Activated T-cell treated with anti-CD3 and anti-CD28 coated beads for 4 hours (primary cell): ENCODE measurements around the gene HBM.
"Not testable (repeated sequence)": the region's sequence is repeated elsewhere in the genome, so short reads cannot be mapped to it uniquely, and the experiment has no call there.

Experiments
- DNase-seq: peaks from one replicate; pipeline ENCODE4 v3.0.0-alpha.2; 2020

HBM gene

GRCh38 chr16:188674-189073 lies 22.9 kb downstream of the HBM start:
- no peak for DNase-seq

DNA sequence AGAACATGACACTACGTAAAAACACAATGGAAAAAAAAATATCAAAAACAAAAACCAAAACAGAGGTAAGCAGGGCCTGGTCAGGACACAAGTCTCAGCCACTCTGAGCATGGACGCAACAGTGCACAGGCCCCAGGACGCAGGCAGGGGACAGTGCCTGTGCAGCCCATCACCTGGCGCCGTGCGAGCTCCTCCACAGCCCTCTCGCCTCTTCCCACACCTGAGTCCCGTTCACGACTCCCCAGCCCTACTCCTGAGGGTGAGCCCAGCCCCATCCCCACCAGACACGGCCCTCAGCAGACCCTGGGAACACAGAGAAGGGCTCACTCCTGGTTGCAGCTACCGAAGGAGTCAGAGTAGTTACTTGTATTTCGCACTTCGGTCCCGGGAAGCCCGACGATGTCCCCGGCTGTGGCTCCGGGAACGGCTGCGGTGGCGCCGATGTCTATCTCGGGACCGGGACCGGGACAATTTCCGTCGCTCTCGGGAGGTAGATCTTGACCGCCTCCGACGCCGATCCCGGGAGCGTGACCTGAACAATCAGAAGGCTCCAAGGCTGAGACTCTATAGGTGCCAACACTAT lies 23.9 kb downstream of the HBM start:
- DNase-seq: no peak

DNA sequence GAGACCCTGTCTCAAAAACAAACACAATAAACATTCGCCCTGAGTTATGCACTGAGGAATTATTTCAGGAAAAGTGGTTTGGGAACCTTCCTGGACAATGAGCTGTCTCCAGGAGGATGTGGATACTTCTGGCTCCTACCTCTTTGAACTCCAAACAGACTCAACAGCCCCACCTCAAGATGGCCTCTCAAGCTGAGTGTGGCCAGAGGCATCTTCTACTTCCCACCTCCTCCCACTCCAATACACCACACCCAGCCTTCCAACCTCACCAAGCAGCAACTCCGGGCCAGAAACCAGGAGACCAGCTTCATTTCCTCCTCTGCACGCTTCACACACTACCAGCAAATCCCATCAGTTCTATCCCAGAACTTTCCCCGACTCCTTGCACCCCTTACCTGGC lies 26.1 kb downstream of the HBM start:
- no peak for DNase-seq

DNA sequence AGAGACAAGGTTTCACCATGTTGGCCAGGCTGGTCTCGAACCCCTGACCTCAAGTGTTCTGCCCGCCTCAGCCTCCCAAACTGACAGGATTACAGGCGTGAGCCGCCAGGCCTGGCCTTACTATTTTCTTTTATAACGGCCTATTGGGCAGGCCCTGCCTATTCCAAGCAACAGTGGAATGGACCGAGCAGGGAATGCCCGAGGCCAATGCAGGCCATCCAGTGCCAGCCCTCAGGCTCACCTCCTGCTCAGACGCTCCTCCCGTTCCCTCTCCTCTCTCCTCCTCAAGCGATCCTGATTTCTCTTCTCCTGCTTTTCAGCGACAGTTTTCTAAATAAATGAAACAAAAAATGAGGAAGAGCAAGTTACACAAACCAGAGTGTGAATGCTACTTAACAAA lies 26.9 kb downstream of the HBM start:
- no peak for DNase-seq

- DNase-seq: no peak
Measured at GRCh38 chr16:193441-193840, 27.7 kb downstream of the HBM start.

DNA sequence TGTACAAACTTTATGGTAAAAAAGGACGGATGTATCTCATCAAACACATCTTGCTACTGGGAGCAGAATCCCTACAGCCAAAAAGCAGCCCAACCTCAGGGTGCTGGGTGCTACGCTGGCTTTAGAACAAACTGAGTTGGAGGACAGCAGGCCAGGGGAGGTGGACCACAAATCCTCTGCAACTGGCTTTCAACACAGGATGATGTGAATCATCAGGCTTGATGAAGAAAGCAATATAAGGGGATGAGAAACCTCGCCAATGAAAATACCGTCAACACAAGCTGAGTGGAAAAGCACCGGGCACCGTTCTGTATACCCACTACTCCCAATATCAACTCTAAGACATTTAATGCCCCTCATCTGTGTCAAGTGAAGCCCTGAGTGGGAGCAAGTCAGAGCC lies 28.7 kb downstream of the HBM start:
- no peak for DNase-seq

- DNase-seq: no peak
Measured at GRCh38 chr16:200388-200787, 34.6 kb downstream of the HBM start.

DNA sequence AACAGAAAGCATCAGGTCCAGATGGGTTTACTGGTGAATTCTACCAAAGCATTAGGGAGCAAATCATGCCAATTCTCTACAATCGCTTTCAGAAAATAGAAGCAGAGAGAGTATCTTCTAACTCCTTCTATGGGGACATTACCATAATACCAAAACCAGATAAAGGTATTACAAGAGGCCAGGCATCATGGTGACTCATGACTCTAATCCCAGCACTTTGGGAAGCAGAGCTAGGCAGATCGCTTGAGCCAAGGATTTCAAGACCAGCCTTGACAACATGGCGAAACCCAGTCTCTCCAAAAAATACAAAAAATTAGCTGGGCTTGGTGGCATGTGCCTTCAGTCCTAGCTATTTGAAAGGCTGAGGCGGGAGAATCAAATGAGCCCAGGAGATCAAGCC lies 37.5 kb downstream of the HBM start:
- DNase-seq: no peak

DNA sequence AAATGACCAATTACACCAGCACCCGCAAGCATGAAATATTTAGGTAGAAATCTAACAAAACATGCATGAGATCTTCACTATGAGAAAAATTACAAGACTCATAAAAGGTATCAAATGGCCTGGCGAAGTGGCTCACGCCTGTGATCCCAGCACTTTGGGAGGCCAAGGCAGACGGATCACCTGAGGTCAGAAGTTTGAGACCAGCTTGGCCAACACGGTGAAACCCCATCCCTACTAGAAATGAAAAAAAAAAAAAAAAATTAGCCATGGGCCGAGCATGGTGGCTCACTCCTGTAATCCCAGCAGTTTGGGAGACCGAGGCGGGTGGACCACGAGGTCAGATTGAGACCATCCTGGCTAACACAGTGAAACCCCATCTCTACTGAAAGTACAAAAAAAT lies 38.3 kb downstream of the HBM start:
- DNase-seq: not testable (repeated sequence)

DNA sequence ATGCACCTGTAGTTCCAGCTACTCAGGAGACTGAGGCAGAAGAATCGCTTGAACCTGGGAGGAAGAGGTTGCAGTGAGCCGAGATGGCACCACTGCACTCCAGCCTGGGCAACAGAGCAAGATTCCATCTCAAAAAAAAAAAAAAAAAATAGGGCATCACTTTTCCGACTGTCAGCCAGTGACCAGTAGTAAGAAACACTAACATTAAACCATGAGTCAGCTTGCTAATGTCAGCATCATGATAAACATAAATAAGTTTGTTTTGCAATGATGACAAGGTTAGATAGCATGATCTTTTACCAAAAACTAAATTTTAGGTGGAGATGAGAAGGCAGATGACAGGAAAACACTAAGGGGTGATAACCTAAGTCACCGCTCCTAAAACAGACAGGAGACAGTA lies 43.6 kb downstream of the HBM start:
- DNase-seq: not testable (repeated sequence)

GRCh38 chr16:211631-212180 lies 45.9 kb downstream of the HBM start:
- not testable (repeated sequence) for DNase-seq

DNA sequence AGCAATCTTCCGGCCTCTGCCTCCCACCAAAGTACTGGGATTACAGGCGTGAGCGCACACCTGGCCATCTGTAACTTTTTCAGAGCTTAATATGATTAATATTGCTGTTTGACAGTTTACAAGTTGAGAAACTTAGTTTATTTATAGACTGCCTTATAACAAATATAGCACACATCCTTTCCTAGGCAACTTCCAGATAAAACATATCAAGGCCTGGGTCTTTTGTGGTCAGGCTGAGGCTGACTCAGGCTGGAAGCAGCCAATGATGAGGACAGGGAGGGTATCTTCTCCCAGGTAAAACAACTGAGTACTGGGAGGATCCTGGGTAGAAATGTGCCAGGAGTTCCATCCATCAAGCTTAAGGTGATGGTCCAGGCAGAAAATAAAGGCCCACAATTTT lies 47.2 kb downstream of the HBM start:
- no peak for DNase-seq
